ENCODE data around the gene LUC7L2.
A peak's percentile ranks its signal among the peaks of the same experiment; 100 is the strongest.

LUC7L2 gene

DNA sequence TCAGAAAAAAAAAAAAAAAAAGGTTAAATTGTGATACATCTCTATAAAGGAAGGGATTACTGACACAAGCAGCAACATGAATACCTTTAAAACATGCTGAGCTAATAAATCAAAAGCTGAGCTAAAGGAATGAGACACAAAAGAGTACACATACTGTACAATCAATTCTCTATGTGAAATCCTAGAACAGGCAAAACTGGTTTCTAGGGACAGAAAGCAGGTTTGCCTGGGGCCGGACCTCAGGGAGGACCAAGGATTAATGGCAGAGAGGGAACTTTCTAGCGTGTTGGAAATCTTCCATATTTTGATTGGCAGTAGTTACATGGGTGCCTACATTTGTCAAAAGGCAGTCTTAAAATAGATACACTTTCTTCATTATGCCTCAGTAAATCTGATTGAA lies 71.3 kb downstream of the LUC7L2 start:
- no peak for TF ChIP-seq EGR1 (IDR thresholded peaks at IDR 0.05)
- TF ChIP-seq RAD21 (IDR thresholded peaks at IDR 0.05; ENCODE audit: low read depth), result peak; percentile 11; the same call in 1 of the 2 replicates
- TF ChIP-seq EP300 (IDR thresholded peaks at IDR 0.05; ENCODE audit: borderline replicate concordance), result peak; percentile 63
- TF ChIP-seq ZBTB7A (IDR thresholded peaks at IDR 0.05; ENCODE audit: low read depth), result no peak
- no peak for TF ChIP-seq CREB1 (IDR thresholded peaks at IDR 0.05; ENCODE audit: low read depth)
- peak; percentile 70 for TF ChIP-seq TCF12 (IDR thresholded peaks at IDR 0.05; ENCODE audit: low read depth)
- TF ChIP-seq, protein P1, sequence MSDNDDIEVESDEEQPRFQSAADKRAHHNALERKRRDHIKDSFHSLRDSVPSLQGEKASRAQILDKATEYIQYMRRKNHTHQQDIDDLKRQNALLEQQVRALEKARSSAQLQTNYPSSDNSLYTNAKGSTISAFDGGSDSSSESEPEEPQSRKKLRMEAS (IDR thresholded peaks at IDR 0.05), result no peak
- TF ChIP-seq FOXM1 (IDR thresholded peaks at IDR 0.05; ENCODE audit: borderline replicate concordance, low read depth), result no peak
- no peak for TF ChIP-seq TAF1 (IDR thresholded peaks at IDR 0.05; ENCODE audit: low read depth)
- TF ChIP-seq NFIC (IDR thresholded peaks at IDR 0.05), result peak; percentile 75
- no peak for TF ChIP-seq USF1 (IDR thresholded peaks at IDR 0.05)
- TF ChIP-seq, protein P2, sequence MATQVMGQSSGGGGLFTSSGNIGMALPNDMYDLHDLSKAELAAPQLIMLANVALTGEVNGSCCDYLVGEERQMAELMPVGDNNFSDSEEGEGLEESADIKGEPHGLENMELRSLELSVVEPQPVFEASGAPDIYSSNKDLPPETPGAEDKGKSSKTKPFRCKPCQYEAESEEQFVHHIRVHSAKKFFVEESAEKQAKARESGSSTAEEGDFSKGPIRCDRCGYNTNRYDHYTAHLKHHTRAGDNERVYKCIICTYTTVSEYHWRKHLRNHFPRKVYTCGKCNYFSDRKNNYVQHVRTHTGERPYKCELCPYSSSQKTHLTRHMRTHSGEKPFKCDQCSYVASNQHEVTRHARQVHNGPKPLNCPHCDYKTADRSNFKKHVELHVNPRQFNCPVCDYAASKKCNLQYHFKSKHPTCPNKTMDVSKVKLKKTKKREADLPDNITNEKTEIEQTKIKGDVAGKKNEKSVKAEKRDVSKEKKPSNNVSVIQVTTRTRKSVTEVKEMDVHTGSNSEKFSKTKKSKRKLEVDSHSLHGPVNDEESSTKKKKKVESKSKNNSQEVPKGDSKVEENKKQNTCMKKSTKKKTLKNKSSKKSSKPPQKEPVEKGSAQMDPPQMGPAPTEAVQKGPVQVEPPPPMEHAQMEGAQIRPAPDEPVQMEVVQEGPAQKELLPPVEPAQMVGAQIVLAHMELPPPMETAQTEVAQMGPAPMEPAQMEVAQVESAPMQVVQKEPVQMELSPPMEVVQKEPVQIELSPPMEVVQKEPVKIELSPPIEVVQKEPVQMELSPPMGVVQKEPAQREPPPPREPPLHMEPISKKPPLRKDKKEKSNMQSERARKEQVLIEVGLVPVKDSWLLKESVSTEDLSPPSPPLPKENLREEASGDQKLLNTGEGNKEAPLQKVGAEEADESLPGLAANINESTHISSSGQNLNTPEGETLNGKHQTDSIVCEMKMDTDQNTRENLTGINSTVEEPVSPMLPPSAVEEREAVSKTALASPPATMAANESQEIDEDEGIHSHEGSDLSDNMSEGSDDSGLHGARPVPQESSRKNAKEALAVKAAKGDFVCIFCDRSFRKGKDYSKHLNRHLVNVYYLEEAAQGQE (IDR thresholded peaks at IDR 0.05; ENCODE audit: low read depth), result no peak
- TF ChIP-seq CEBPB (IDR thresholded peaks at IDR 0.05), result no peak
- TF ChIP-seq TEAD4 (IDR thresholded peaks at IDR 0.05), result peak; percentile 50; the same call in 1 of the 2 replicates
- peak; percentile 49; the same call in 1 of the 2 replicates for TF ChIP-seq YY1 (IDR thresholded peaks at IDR 0.05; ENCODE audit: low read depth)

- TF ChIP-seq EGR1 (IDR thresholded peaks at IDR 0.05), result no peak
- TF ChIP-seq RAD21 (IDR thresholded peaks at IDR 0.05; ENCODE audit: low read depth), result no peak
- TF ChIP-seq TCF12 (IDR thresholded peaks at IDR 0.05; ENCODE audit: low read depth), result no peak
- TF ChIP-seq EP300 (IDR thresholded peaks at IDR 0.05; ENCODE audit: borderline replicate concordance), result no peak
- TF ChIP-seq TEAD4 (IDR thresholded peaks at IDR 0.05), result no peak
- TF ChIP-seq, protein P1 (IDR thresholded peaks at IDR 0.05), result no peak
- TF ChIP-seq USF1 (IDR thresholded peaks at IDR 0.05), result no peak
- TF ChIP-seq YY1 (IDR thresholded peaks at IDR 0.05; ENCODE audit: low read depth), result no peak
- TF ChIP-seq NFIC (IDR thresholded peaks at IDR 0.05), result no peak
- TF ChIP-seq, protein P2 (IDR thresholded peaks at IDR 0.05; ENCODE audit: low read depth), result no peak
- no peak for TF ChIP-seq ZBTB7A (IDR thresholded peaks at IDR 0.05; ENCODE audit: low read depth)
- TF ChIP-seq FOXM1 (IDR thresholded peaks at IDR 0.05; ENCODE audit: borderline replicate concordance, low read depth), result no peak
- TF ChIP-seq TAF1 (IDR thresholded peaks at IDR 0.05; ENCODE audit: low read depth), result no peak
- TF ChIP-seq CEBPB (IDR thresholded peaks at IDR 0.05), result no peak
Observed at GRCh38 chr7:139431459-139431858, 71.8 kb downstream of the LUC7L2 start.

DNA sequence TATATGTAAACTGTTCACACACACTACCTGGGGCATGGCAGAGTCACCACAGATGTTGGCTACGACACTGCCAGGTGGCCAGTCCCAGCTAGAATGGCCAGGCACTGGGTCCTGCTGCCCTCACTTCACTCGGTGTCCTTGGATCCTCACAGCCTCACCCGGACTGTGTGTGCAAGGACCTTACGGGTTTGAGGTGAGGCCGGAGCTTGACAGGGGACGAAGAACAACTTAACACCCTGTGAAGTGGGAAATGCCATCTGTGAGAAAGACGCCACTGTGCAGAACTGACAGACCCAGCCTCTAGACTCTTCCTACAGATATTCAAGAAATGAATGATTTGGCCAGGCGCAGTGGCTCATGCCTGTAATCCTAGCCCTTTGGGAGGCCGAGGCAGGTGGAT lies 77.1 kb downstream of the LUC7L2 start:
- TF ChIP-seq TEAD4 (IDR thresholded peaks at IDR 0.05) (no peak), TAF1 (IDR thresholded peaks at IDR 0.05; ENCODE audit: low read depth) (no peak), EP300 (IDR thresholded peaks at IDR 0.05; ENCODE audit: borderline replicate concordance) (no peak), FOXM1 (IDR thresholded peaks at IDR 0.05; ENCODE audit: borderline replicate concordance, low read depth) (no peak), ZBTB7A (IDR thresholded peaks at IDR 0.05; ENCODE audit: low read depth) (no peak), TCF12 (IDR thresholded peaks at IDR 0.05; ENCODE audit: low read depth) (no peak), NFIC (IDR thresholded peaks at IDR 0.05) (no peak), CREB1 (IDR thresholded peaks at IDR 0.05; ENCODE audit: low read depth) (no peak), USF1 (IDR thresholded peaks at IDR 0.05) (no peak), RAD21 (IDR thresholded peaks at IDR 0.05; ENCODE audit: low read depth) (no peak), YY1 (IDR thresholded peaks at IDR 0.05; ENCODE audit: low read depth) (no peak)

- TF ChIP-seq RAD21 (IDR thresholded peaks at IDR 0.05; ENCODE audit: low read depth), result no peak
- no peak for TF ChIP-seq NFIC (IDR thresholded peaks at IDR 0.05)
- TF ChIP-seq, protein P2 (IDR thresholded peaks at IDR 0.05; ENCODE audit: low read depth), result no peak
- TF ChIP-seq TAF1 (IDR thresholded peaks at IDR 0.05; ENCODE audit: low read depth), result no peak
- TF ChIP-seq EGR1 (IDR thresholded peaks at IDR 0.05), result no peak
- TF ChIP-seq FOXM1 (IDR thresholded peaks at IDR 0.05; ENCODE audit: borderline replicate concordance, low read depth), result no peak
- TF ChIP-seq YY1 (IDR thresholded peaks at IDR 0.05; ENCODE audit: low read depth), result no peak
- no peak for TF ChIP-seq EP300 (IDR thresholded peaks at IDR 0.05; ENCODE audit: borderline replicate concordance)
- no peak for TF ChIP-seq CREB1 (IDR thresholded peaks at IDR 0.05; ENCODE audit: low read depth)
- TF ChIP-seq CEBPB (IDR thresholded peaks at IDR 0.05), result no peak
- no peak for TF ChIP-seq ZBTB7A (IDR thresholded peaks at IDR 0.05; ENCODE audit: low read depth)
- TF ChIP-seq, protein P1 (IDR thresholded peaks at IDR 0.05), result no peak
Observed at GRCh38 chr7:139439375-139439774, 79.7 kb downstream of the LUC7L2 start.

Measured in Ishikawa (cell line).